ENCODE data around the gene SYNDIG1. TPM values are rescaled to one million over a fixed set of nuclear protein-coding genes. Genes with fewer than 3 reads are reported as not detected.

Gene SYNDIG1
- total RNA-seq, 2 experiments from 2014 or later = not detected

- no peak overlapping the region for H3K4me2 ChIP-seq (ENCODE audit: low read length)
- ChIA-PET POLR2A (interaction anchor here (0.7 kb wide), 1 partner anchor 17 kb away, joined by 3 read pairs; no protein-coding TSS in a partner anchor), CTCF (ENCODE audit: unreplicated experiment) (no interaction called here)
Measured at GRCh38 chr20:24423390-24424313, 45.8 kb upstream of the SYNDIG1 start.

GRCh38 chr20:24425523-24426135, 43.8 kb upstream of the SYNDIG1 start:
- Histone ChIP-seq H3K9me3 (ENCODE audit: low read length) (no peaks in the 10 kb centered on the region), H3K36me3 (ENCODE audit: insufficient read depth, low read length) (no peaks in the 10 kb centered on the region), H2AFZ (ENCODE audit: low read length) (no peak overlapping the region), H3K9me2 (ENCODE audit: insufficient read depth, low read length) (no peaks in the 10 kb centered on the region), H3K27ac (ENCODE audit: low read depth, low read length, poor library complexity, severe bottlenecking) (no peak overlapping the region), H3K4me1 (ENCODE audit: insufficient read depth, low read length, poor library complexity, severe bottlenecking) (no peaks in the 10 kb centered on the region), H3K4me3 (ENCODE audit: low read depth, low read length, poor library complexity, severe bottlenecking) (no peak overlapping the region), H3K79me2 (ENCODE audit: insufficient read depth, low read depth, low read length) (no peaks in the 10 kb centered on the region), H4K20me1 (ENCODE audit: insufficient read depth, low read length) (no peaks in the 10 kb centered on the region), H3K4me2 (ENCODE audit: low read length) (no peak overlapping the region)
- intact Hi-C loops (cut with micrococcal nuclease; ENCODE audit: unreplicated experiment) = no loop called here
- TF ChIP-seq EZH2phosphoT487 (IDR thresholded peaks at IDR 0.05; ENCODE audit: borderline replicate concordance, low read depth, low read length) = no peak
- TF ChIP-seq CTCF (conservative IDR thresholded peaks at IDR 0.05; ENCODE audit: low read length) = no peak
- DNase-seq (ENCODE audit: low spot score) = no peak
- POLR2A ChIA-PET = no interaction called here
- BruUV-seq (replicated peaks) = no TSS peak
- CTCF ChIA-PET (ENCODE audit: unreplicated experiment) = no interaction called here

More at GRCh38 chr20:24423390-24424313, 45.8 kb upstream of the SYNDIG1 start:
- DNase-seq (ENCODE audit: low spot score) = no peak
- Histone ChIP-seq H3K9me3 (ENCODE audit: low read length) (no peaks in the 10 kb centered on the region), H3K79me2 (ENCODE audit: insufficient read depth, low read depth, low read length) (no peaks in the 10 kb centered on the region), H3K9me2 (ENCODE audit: insufficient read depth, low read length) (no peaks in the 10 kb centered on the region), H3K36me3 (ENCODE audit: insufficient read depth, low read length) (no peaks in the 10 kb centered on the region), H4K20me1 (ENCODE audit: insufficient read depth, low read length) (no peaks in the 10 kb centered on the region), H3K4me3 (ENCODE audit: low read depth, low read length, poor library complexity, severe bottlenecking) (no peak overlapping the region), H3K4me1 (ENCODE audit: insufficient read depth, low read length, poor library complexity, severe bottlenecking) (no peaks in the 10 kb centered on the region), H2AFZ (ENCODE audit: low read length) (no peak overlapping the region), H3K27ac (ENCODE audit: low read depth, low read length, poor library complexity, severe bottlenecking) (no peak overlapping the region)
- intact Hi-C loops (cut with micrococcal nuclease; ENCODE audit: unreplicated experiment) = no loop called here
- TF ChIP-seq EZH2phosphoT487 (IDR thresholded peaks at IDR 0.05; ENCODE audit: borderline replicate concordance, low read depth, low read length) = no peak
- TF ChIP-seq CTCF (conservative IDR thresholded peaks at IDR 0.05; ENCODE audit: low read length) = no peak
- no TSS peak for BruUV-seq (replicated peaks)
